Activated T-cell treated with anti-CD3 and anti-CD28 coated beads for 48 hours (primary cell): ENCODE results near the gene NUDT16L1.
"Not testable (repeated sequence)": the region's sequence is repeated elsewhere in the genome, so short reads cannot be mapped to it uniquely, and the experiment has no call there.

Experiments used
- DNase-seq: peaks from one replicate; pipeline ENCODE4 v3.0.0-alpha.2; 2020; ENCODE audit warnings: low read depth

NUDT16L1 gene

GRCh38 chr16:4723071-4723767 lies 29.9 kb downstream of the NUDT16L1 start:
- no peak for DNase-seq

- no peak for DNase-seq
Measured at GRCh38 chr16:4724661-4725270, 31.4 kb downstream of the NUDT16L1 start.

GRCh38 chr16:4726616-4727015 lies 33.3 kb downstream of the NUDT16L1 start:
- no peak for DNase-seq

DNA sequence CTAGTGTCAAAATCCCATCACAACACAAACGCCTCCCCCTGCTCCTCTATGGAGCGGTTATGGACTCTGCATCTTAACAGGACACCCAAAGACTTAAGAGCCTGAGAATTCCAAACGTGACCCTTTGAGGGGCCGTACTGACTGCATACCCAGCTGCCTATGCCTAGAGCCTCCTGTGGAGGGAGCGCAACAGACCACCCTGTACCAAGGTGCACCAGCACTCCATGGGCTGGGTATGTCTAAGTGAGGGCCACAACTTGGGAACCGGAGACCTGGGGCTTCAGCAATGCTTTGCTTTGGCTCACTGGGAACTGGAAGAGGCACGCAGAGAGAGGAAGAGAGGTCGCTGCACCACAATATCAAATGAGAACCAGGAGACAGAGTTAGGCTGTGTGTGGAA lies 35.3 kb downstream of the NUDT16L1 start:
- DNase-seq, result no peak

DNA sequence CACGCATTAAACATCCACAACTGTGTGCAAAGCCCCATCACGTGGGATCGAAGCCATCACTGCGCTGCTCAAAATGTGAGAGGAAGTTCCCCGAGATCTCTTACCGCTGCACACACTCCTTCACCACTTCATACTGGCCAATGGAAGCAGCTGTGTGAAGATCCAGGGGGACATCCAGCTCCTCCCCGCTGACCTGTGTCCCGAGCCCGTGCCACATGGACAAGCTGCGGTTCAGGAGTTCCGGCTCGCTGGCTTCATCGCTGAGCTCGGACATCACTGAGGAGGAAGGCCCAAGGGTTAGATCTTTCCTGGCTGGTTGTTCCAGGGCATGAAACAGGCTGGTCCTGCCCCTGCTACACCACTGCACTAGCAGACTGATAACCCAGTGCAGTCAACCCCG lies 36.5 kb downstream of the NUDT16L1 start:
- no peak for DNase-seq

DNA sequence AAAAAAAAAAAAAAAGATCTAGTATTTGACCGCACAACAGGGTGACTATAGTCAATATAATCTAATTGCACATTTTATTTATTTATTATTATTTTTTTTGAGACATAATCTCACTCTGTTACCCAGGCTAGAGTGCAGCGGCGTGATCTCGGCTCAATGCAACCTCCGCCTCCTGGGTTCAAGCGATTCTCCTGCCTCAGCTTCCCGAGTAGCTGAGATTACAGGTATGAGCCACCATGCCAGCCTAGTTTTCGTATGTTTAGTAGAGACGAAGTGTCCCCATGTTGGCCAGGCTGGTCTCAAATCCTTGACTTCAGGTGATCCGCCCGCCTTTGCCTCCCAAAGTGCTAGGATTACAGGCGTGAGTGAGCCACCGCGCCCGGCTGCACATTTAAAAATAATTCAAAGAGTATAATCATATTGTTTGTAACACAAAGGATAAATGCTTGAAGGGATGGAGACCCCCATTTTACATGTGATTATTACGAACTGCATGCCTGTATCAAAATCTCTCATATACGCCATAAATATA lies 39.9 kb downstream of the NUDT16L1 start:
- DNase-seq, result no peak

- no peak for DNase-seq
Measured at GRCh38 chr16:4733747-4734062, 40.3 kb downstream of the NUDT16L1 start.

DNA sequence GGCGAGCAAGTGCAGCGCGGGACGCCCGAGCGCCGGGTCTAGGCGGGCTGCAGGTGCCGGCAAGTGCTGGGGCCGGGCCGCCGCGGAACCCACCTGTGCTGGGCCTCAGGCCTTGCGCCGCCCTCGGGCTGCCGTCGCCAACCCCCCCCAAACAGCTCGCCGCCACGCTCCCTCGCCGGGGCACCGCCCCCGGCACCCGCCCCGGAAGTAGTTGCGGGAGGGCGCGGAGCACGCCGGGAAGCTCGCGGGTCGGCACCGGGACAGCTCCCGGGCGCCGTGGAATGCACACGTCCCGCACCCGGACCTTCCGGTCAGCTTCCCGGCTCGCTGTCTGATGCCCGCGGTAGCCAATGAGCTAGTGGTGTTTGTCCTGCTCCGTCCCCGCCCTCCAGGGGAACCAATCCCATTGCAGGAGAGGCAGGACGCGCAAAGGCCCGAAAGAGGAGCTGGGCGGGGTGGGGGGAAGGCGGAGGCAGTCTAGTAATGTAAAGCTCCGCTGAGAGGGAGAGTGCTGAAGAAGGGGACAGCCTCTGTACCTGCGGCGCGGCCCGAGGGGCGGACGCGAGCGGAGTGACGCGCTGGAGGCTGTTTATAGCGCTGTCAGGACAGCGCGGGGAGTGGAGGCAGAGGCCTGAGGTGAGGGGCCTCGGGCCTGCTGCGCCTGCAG lies 40.8 kb downstream of the NUDT16L1 start, which contains the start of the genes ANKS3 and DNAAF8:
Gene ANKS3 (minus strand): TSS at position 209 of the 667 bp plus-strand sequence. CDS start 4,122 bp downstream, outside the sequence.
Gene DNAAF8 (plus strand): TSS at position 475 of the 667 bp plus-strand sequence. CDS start 1,978 bp downstream, outside the sequence.
- DNase-seq, result peak; percentile 84

GRCh38 chr16:4734730-4735535 lies 41.6 kb downstream of the NUDT16L1 start:
- DNase-seq, result peak; percentile 91

- no peak for DNase-seq
Measured at GRCh38 chr16:4736546-4736945, 43.2 kb downstream of the NUDT16L1 start.

- no peak for DNase-seq
Measured at GRCh38 chr16:4737545-4737944, 44.2 kb downstream of the NUDT16L1 start.

DNA sequence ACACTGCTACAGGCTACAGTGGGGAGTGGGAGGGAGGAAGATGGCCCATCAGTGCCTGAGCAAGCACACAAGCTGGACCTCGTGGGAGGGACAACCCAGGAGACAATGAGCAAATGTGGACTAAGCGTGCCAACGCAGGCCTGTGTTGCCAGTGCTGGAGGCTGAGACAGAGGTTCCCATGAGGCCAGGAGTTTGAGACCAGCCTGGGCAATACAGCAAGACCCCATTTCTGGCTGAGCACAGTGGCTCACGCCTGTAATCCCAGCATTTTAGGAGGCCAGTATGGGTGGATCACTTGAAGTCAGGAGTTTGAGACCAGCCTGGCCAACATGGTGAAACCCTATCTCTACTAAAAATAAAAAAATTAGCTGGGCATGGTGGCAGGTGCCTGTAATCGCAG lies 45.0 kb downstream of the NUDT16L1 start:
- not testable (repeated sequence) for DNase-seq

DNA sequence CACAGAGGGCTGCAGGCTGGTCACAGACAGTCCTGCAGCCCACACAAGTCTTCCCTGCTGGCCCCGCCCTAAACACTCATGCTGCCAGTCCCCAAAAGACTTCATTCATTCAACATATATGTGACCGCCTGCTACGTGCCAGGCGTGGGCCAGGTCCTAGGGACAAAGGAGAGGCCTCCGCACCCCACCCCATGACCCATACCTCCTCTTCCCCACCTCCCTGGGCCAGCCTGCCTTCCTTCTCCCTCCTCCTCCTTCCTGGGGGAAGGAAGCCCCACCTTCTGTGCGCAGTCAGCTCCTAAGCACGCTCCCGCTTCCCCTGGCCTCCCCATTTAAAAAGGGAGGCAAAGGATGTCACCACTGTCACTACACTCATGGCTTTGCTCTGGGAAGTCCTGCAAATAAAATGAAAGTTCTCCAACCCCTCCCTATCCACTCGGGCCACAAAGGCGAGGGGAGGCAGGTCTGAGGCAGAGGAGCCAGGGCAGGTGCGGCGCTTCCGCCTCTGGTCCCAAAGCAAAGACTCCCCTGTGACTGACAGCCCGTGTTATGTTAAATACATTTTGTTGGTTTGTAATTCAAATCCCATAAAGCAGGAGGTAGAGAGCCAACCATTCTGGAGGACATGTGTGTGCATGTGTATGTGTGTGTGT lies 50.0 kb downstream of the NUDT16L1 start:
- DNase-seq, result no peak

- DNase-seq, result no peak
Measured at GRCh38 chr16:4744555-4745273, 51.4 kb downstream of the NUDT16L1 start.

- no peak for DNase-seq
Measured at GRCh38 chr16:4745274-4745569, 51.9 kb downstream of the NUDT16L1 start.
